Activated CD8-positive, alpha-beta memory T cell treated with anti-CD3 and anti-CD28 coated beads, Interleukin-2, amount 10 ng/mL, durations not matched to agents 7 days and 5 days (primary cell): ENCODE results near the gene NAP1L4. TPM values are rescaled to one million over a fixed set of nuclear protein-coding genes. Genes with fewer than 3 reads are reported as not detected.

Source experiments
- ATAC-seq: fragments of 150-1000 bp; cut with Tn5 transposase; one replicate; pipeline ENCODE4 v1.10.0; 2021; ENCODE audit warnings: moderate library complexity
- CTCF ChIA-PET: fragments of 350-600 bp; sonication (Branson Sonifier 250); formaldehyde crosslinking; loops from one replicate; lab custom pipeline; 2021; ENCODE audit warnings: antibody characterized with exemption; lab: Charles Lee
- DNase-seq: peaks from one replicate; pipeline ENCODE4 v3.0.0-alpha.2; 2020
- H3K27ac Mint-ChIP-seq: one replicate; pipeline ENCODE4 v1.8.0; 2021; ENCODE audit warnings: mild to moderate bottlenecking, mixed read lengths
- H3K27me3 Mint-ChIP-seq: one replicate; pipeline ENCODE4 v1.8.0; 2021; ENCODE audit warnings: mixed read lengths
- H3K36me3 Mint-ChIP-seq: one replicate; pipeline ENCODE4 v1.8.0; 2021; ENCODE audit warnings: mild to moderate bottlenecking, mixed read lengths
- H3K4me1 Mint-ChIP-seq: one replicate; pipeline ENCODE4 v1.8.0; 2021; ENCODE audit warnings: mixed read lengths
- H3K4me3 Mint-ChIP-seq: one replicate; pipeline ENCODE4 v1.8.0; 2021; ENCODE audit warnings: mild to moderate bottlenecking, moderate library complexity, mixed read lengths
- H3K9me3 Mint-ChIP-seq: one replicate; pipeline ENCODE4 v1.8.0; 2022; ENCODE audit warnings: low read depth, mixed read lengths
- total RNA-seq, 2 experiments: library from RNA; stranded (reverse); gene quantifications; one replicate each; pipeline ENCODE4 v1.2.3, GENCODE V29; 2021

The NAP1L4 gene
- total RNA-seq, 2 experiments from 2014 or later: 347 to 389 TPM

- Mint-ChIP-seq H3K27ac (no peak overlapping the region), H3K36me3 (peaks cover 84% of the 10 kb centered on the region), H3K4me3 (no peak overlapping the region), H3K27me3 (no peaks in the 10 kb centered on the region), H3K4me1 (peaks cover 38% of the 10 kb centered on the region), H3K9me3 (no peaks in the 10 kb centered on the region)
- ATAC-seq (no peak), DNase-seq (no peak)
- CTCF ChIA-PET: interaction anchor here (0.7 to 3.5 kb wide), 5 partner anchors 15 to 131 kb away, joined by 3 to 14 read pairs (median 3); partner anchors contain the start of gene PHLDA2
Observed at GRCh38 chr11:2960139-2960538, 32.0 kb downstream of the NAP1L4 start.

- Mint-ChIP-seq H3K4me3 (no peak overlapping the region), H3K4me1 (peaks cover 45% of the 10 kb centered on the region), H3K9me3 (no peaks in the 10 kb centered on the region), H3K27ac (no peak overlapping the region), H3K27me3 (no peaks in the 10 kb centered on the region), H3K36me3 (peaks cover 83% of the 10 kb centered on the region)
- ATAC-seq (no peak), DNase-seq (no peak)
- CTCF ChIA-PET: interaction anchor here (0.7 to 1.8 kb wide), 4 partner anchors 17 to 133 kb away, joined by 3 to 8 read pairs (median 4); no protein-coding TSS in a partner anchor
Observed at GRCh38 chr11:2958251-2958650, 33.9 kb downstream of the NAP1L4 start.

- DNase-seq (no peak), ATAC-seq (no peak)
- H3K4me3 Mint-ChIP-seq: no peak overlapping the region
- peaks cover 86% of the 10 kb centered on the region for H3K36me3 Mint-ChIP-seq
- peaks cover 54% of the 10 kb centered on the region for H3K4me1 Mint-ChIP-seq
- no peaks in the 10 kb centered on the region for H3K27me3 Mint-ChIP-seq
- H3K27ac Mint-ChIP-seq: no peak overlapping the region
- H3K9me3 Mint-ChIP-seq: no peaks in the 10 kb centered on the region
- CTCF ChIA-PET: interaction anchor here (0.9 to 4.1 kb wide), 4 partner anchors 19 to 136 kb away, joined by 3 to 22 read pairs (median 4); no protein-coding TSS in a partner anchor
Observed at GRCh38 chr11:2955906-2956476, 36.1 kb downstream of the NAP1L4 start.

- CTCF ChIA-PET: interaction anchor here (1.2 to 4.1 kb wide), 6 partner anchors 13 to 137 kb away, joined by 3 to 22 read pairs (median 5); no protein-coding TSS in a partner anchor
- no peak overlapping the region for H3K4me3 Mint-ChIP-seq
Observed at GRCh38 chr11:2954263-2954662, 37.9 kb downstream of the NAP1L4 start.

GRCh38 chr11:2952290-2952689, 39.8 kb downstream of the NAP1L4 start:
- peaks cover 75% of the 10 kb centered on the region for H3K4me1 Mint-ChIP-seq
- H3K27me3 Mint-ChIP-seq: no peaks in the 10 kb centered on the region
- H3K9me3 Mint-ChIP-seq: no peaks in the 10 kb centered on the region
- H3K4me3 Mint-ChIP-seq: no peak overlapping the region
- H3K36me3 Mint-ChIP-seq: peaks cover 88% of the 10 kb centered on the region
- peak overlapping the region; percentile 49 for H3K27ac Mint-ChIP-seq
- CTCF ChIA-PET: interaction anchor here (1.4 to 2.5 kb wide), 4 partner anchors 19 to 420 kb away, joined by 3 to 8 read pairs (median 3); no protein-coding TSS in a partner anchor
- ATAC-seq (no peak), DNase-seq (no peak)

More at GRCh38 chr11:2954263-2954662, 37.9 kb downstream of the NAP1L4 start:
- no peak overlapping the region for H3K27ac Mint-ChIP-seq
- no peaks in the 10 kb centered on the region for H3K27me3 Mint-ChIP-seq
- DNase-seq: no peak
- no peak for ATAC-seq
- H3K9me3 Mint-ChIP-seq: no peaks in the 10 kb centered on the region
- peaks cover 60% of the 10 kb centered on the region for H3K4me1 Mint-ChIP-seq
- peaks cover 83% of the 10 kb centered on the region for H3K36me3 Mint-ChIP-seq

- DNase-seq: no peak
- Mint-ChIP-seq H3K4me1 (peaks cover 76% of the 10 kb centered on the region), H3K4me3 (no peak overlapping the region), H3K36me3 (peaks cover 88% of the 10 kb centered on the region), H3K9me3 (no peaks in the 10 kb centered on the region), H3K27me3 (no peaks in the 10 kb centered on the region), H3K27ac (peak overlapping the region; percentile 69)
- peak; percentile 41 for ATAC-seq
- CTCF ChIA-PET: interaction anchor here (0.9 to 2.5 kb wide), 4 partner anchors 29 to 419 kb away, joined by 3 to 8 read pairs (median 4); no protein-coding TSS in a partner anchor
Observed at GRCh38 chr11:2951231-2952110, 40.7 kb downstream of the NAP1L4 start.

GRCh38 chr11:2950825-2951224, 41.3 kb downstream of the NAP1L4 start:
- DNase-seq: no peak
- Mint-ChIP-seq H3K36me3 (peaks cover 86% of the 10 kb centered on the region), H3K27me3 (no peaks in the 10 kb centered on the region), H3K4me3 (no peak overlapping the region), H3K4me1 (peaks cover 78% of the 10 kb centered on the region), H3K27ac (no peak overlapping the region), H3K9me3 (no peaks in the 10 kb centered on the region)
- CTCF ChIA-PET: interaction anchor here (0.9 kb wide), 1 partner anchor 141 kb away, joined by 6 read pairs; no protein-coding TSS in a partner anchor
- no peak for ATAC-seq

GRCh38 chr11:2949920-2950319, 42.2 kb downstream of the NAP1L4 start:
- Mint-ChIP-seq H3K9me3 (no peaks in the 10 kb centered on the region), H3K4me1 (peaks cover 82% of the 10 kb centered on the region), H3K27ac (peak overlapping the region; percentile 38), H3K36me3 (peaks cover 87% of the 10 kb centered on the region), H3K27me3 (no peaks in the 10 kb centered on the region), H3K4me3 (no peak overlapping the region)
- ATAC-seq: no peak
- CTCF ChIA-PET: interaction anchor here (1.0 to 1.2 kb wide), 2 partner anchors 16 to 20 kb away, joined by 3 read pairs; no protein-coding TSS in a partner anchor
- DNase-seq: no peak

- Mint-ChIP-seq H3K4me1 (peaks cover 64% of the 10 kb centered on the region), H3K36me3 (peaks cover 69% of the 10 kb centered on the region), H3K27ac (no peak overlapping the region), H3K4me3 (no peak overlapping the region), H3K27me3 (no peaks in the 10 kb centered on the region), H3K9me3 (no peaks in the 10 kb centered on the region)
- CTCF ChIA-PET: interaction anchor here (1.8 kb wide), 1 partner anchor 143 kb away, joined by 6 read pairs; no protein-coding TSS in a partner anchor
- DNase-seq: no peak
- no peak for ATAC-seq
Observed at GRCh38 chr11:2947744-2948143, 44.4 kb downstream of the NAP1L4 start.

- Mint-ChIP-seq H3K4me1 (peaks cover 45% of the 10 kb centered on the region), H3K27me3 (no peaks in the 10 kb centered on the region), H3K4me3 (no peak overlapping the region), H3K9me3 (no peaks in the 10 kb centered on the region), H3K27ac (peak overlapping the region; percentile 56), H3K36me3 (peaks cover 52% of the 10 kb centered on the region)
- CTCF ChIA-PET: interaction anchor here (0.6 to 1.7 kb wide), 10 partner anchors 16 to 413 kb away, joined by 3 to 9 read pairs (median 4); partner anchors contain the start of gene PHLDA2
- no peak for ATAC-seq
- DNase-seq: no peak
Observed at GRCh38 chr11:2945757-2946287, 46.3 kb downstream of the NAP1L4 start.

- no peaks in the 10 kb centered on the region for H3K9me3 Mint-ChIP-seq
- CTCF ChIA-PET: interaction anchor here (0.6 to 1.7 kb wide), 7 partner anchors 15 to 147 kb away, joined by 3 to 9 read pairs (median 4); partner anchors contain the start of gene PHLDA2
- ATAC-seq (peak; percentile 25), DNase-seq (no peak)
- no peaks in the 10 kb centered on the region for H3K27me3 Mint-ChIP-seq
- peaks cover 48% of the 10 kb centered on the region for H3K36me3 Mint-ChIP-seq
- H3K27ac Mint-ChIP-seq: peak overlapping the region; percentile 56
- H3K4me1 Mint-ChIP-seq: peaks cover 46% of the 10 kb centered on the region
- H3K4me3 Mint-ChIP-seq: no peak overlapping the region
Observed at GRCh38 chr11:2945031-2945756, 46.9 kb downstream of the NAP1L4 start.

- H3K27ac Mint-ChIP-seq: peak overlapping the region; percentile 56
- peaks cover 47% of the 10 kb centered on the region for H3K4me1 Mint-ChIP-seq
Observed at GRCh38 chr11:2944530-2944929, 47.6 kb downstream of the NAP1L4 start.

More at GRCh38 chr11:2944530-2944929, 47.6 kb downstream of the NAP1L4 start:
- peaks cover 47% of the 10 kb centered on the region for H3K36me3 Mint-ChIP-seq
- peaks cover 4% of the 10 kb centered on the region for H3K9me3 Mint-ChIP-seq
- DNase-seq: no peak
- no peaks in the 10 kb centered on the region for H3K27me3 Mint-ChIP-seq
- no peak for ATAC-seq
- CTCF ChIA-PET: interaction anchor here (1.7 kb wide), 1 partner anchor 31 kb away, joined by 7 read pairs; no protein-coding TSS in a partner anchor
- no peak overlapping the region for H3K4me3 Mint-ChIP-seq
